ENCODE measurements around the gene QDPR.
"Not testable (repeated sequence)": the region's sequence is repeated elsewhere in the genome, so short reads cannot be mapped to it uniquely, and the experiment has no call there.

QDPR gene

GRCh38 chr4:17511950-17512795 is at the start of gene QDPR:
QDPR (minus strand) TSS chr4:17512090; CDS start chr4:17512054, 36 bp downstream.
- DNase-seq (ENCODE audit: low read depth in 2 of 2, low spot score in 1 of 2): peak; percentile 38 to 46

GRCh38 chr4:17561195-17561909 is 49.5 kb upstream of the QDPR start:
- no peak for DNase-seq (ENCODE audit: low read depth in 2 of 2, low spot score in 1 of 2)

GRCh38 chr4:17560065-17560673 is 48.3 kb upstream of the QDPR start:
- DNase-seq (ENCODE audit: low read depth in 2 of 2, low spot score in 1 of 2): no peak

- DNase-seq (ENCODE audit: low read depth in 2 of 2, low spot score in 1 of 2): no peak
Measured at GRCh38 chr4:17559709-17560048, 47.8 kb upstream of the QDPR start.

- DNase-seq (ENCODE audit: low read depth in 2 of 2, low spot score in 1 of 2): no peak
Measured at GRCh38 chr4:17558941-17559708, 47.2 kb upstream of the QDPR start.

- no peak for DNase-seq (ENCODE audit: low read depth in 2 of 2, low spot score in 1 of 2)
Measured at GRCh38 chr4:17557880-17558279, 46.0 kb upstream of the QDPR start.

- no peak for DNase-seq (ENCODE audit: low read depth in 2 of 2, low spot score in 1 of 2)
Measured at GRCh38 chr4:17556498-17556897, 44.6 kb upstream of the QDPR start.

- no peak for DNase-seq (ENCODE audit: low read depth in 2 of 2, low spot score in 1 of 2)
Measured at GRCh38 chr4:17554568-17554967, 42.7 kb upstream of the QDPR start.

- no peak for DNase-seq (ENCODE audit: low read depth in 2 of 2, low spot score in 1 of 2)
Measured at GRCh38 chr4:17552427-17552826, 40.5 kb upstream of the QDPR start.

GRCh38 chr4:17550549-17550948 is 38.7 kb upstream of the QDPR start:
- DNase-seq (ENCODE audit: low read depth in 2 of 2, low spot score in 1 of 2): no peak

GRCh38 chr4:17546678-17547077 is 34.8 kb upstream of the QDPR start:
- no peak for DNase-seq (ENCODE audit: low read depth in 2 of 2, low spot score in 1 of 2)

- DNase-seq (ENCODE audit: low read depth in 2 of 2, low spot score in 1 of 2): no peak
Measured at GRCh38 chr4:17546222-17546621, 34.3 kb upstream of the QDPR start.

- DNase-seq (ENCODE audit: low read depth in 2 of 2, low spot score in 1 of 2): no peak
Measured at GRCh38 chr4:17545374-17546140, 33.7 kb upstream of the QDPR start.

GRCh38 chr4:17544831-17545234 is 32.9 kb upstream of the QDPR start:
- no peak for DNase-seq (ENCODE audit: low read depth in 2 of 2, low spot score in 1 of 2)

- no peak for DNase-seq (ENCODE audit: low read depth in 2 of 2, low spot score in 1 of 2)
Measured at GRCh38 chr4:17544205-17544604, 32.3 kb upstream of the QDPR start.

GRCh38 chr4:17537060-17537459 is 25.2 kb upstream of the QDPR start:
- not testable (repeated sequence) for DNase-seq (ENCODE audit: low read depth in 2 of 2, low spot score in 1 of 2)

GRCh38 chr4:17535906-17536305 is 24.0 kb upstream of the QDPR start:
- no peak for DNase-seq (ENCODE audit: low read depth in 2 of 2, low spot score in 1 of 2)

- DNase-seq (ENCODE audit: low read depth in 2 of 2, low spot score in 1 of 2): no peak
Measured at GRCh38 chr4:17535242-17535641, 23.4 kb upstream of the QDPR start.

- DNase-seq (ENCODE audit: low read depth in 2 of 2, low spot score in 1 of 2): no peak
Measured at GRCh38 chr4:17534705-17535104, 22.8 kb upstream of the QDPR start.

- DNase-seq (ENCODE audit: low read depth in 2 of 2, low spot score in 1 of 2): no peak
Measured at GRCh38 chr4:17531538-17532285, 19.8 kb upstream of the QDPR start.

Measured in stimulated activated CD8-positive, alpha-beta memory T cell treated with anti-CD3 and anti-CD28 coated beads, Interleukin-4, amount 100 ng/mL, for 1 hour (primary cell).